ENCODE results near the gene DOCK6. TPM values are rescaled to one million over a fixed set of nuclear protein-coding genes. Genes with fewer than 3 reads are reported as not detected.

Gene DOCK6
- polyA plus RNA-seq, 3 donors: 16.2 to 190 (median 57.8) TPM

GRCh38 chr19:11252665-11253355 lies 9.5 kb downstream of the DOCK6 start:
- no peak overlapping the region for H3K27ac ChIP-seq (ENCODE audit: low read depth, low read length)
- WGBS, 3 donors: 76 to 83% (median 79%) methylated on average over 19 of the region's 19 CpGs

DNA sequence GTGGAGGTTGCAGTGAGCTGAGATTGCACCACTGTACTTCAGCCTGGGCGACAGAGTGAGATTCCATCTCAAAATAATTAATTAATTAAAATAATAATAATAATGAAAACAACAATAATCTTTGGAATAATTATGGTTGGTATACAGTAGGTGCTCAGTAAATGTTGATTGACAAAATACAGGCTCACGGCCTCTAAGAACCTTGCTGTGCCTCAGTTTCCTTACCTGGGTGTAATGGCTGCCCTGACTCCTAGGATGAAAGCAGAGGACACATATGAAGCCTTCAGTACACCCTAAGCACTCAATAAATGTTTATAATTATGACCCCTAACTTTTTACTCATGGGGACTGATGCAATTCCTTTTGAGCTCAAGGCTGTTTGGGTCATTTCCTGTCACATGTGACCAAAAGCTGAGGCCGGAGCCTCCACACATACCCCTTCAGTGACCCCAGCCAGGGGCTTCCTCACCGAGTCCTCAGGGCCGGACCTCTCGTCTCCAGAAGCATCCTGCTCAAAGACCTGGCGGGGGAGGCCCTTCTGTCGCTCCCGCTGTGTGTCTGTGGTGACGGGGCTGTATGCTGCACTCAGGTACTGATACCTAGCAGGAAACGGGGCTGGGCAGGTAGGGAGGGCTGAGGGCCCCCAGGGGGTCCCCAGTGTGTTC lies 10.5 kb downstream of the DOCK6 start:
- H3K27ac ChIP-seq (ENCODE audit: low read depth, low read length): no peak overlapping the region
- WGBS, 3 donors: 74 to 82% (median 75%) methylated on average over 11 of the region's 11 CpGs

DNA sequence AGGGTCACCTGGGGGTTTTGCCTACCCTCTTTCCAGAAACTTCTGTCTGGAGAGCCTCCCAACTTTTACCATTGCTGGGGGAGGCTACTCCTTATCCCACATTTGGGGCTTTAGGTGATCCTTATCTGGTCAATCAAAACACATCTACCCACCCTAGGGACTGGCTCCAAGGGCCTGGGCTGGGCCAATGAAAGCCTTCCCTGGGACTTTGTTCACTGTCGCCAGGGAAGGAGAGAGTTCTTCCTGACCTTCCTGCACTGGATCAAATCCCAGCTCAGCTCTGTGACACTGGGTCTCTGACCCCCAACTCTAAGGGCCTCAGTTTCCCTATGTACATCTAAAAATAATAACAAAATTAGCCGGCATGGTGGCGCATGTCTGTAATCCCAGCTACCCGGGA lies 11.1 kb downstream of the DOCK6 start:
- WGBS, 3 donors: 88 to 97% (median 95%) methylated on average over 4 of the region's 4 CpGs
- H3K27ac ChIP-seq (ENCODE audit: low read depth, low read length): no peak overlapping the region

- WGBS, 3 donors: 96% methylated on average over 2 of the region's 2 CpGs
- H3K27ac ChIP-seq (ENCODE audit: low read depth, low read length): no peak overlapping the region
Measured at GRCh38 chr19:11248852-11249251, 13.5 kb downstream of the DOCK6 start.

DNA sequence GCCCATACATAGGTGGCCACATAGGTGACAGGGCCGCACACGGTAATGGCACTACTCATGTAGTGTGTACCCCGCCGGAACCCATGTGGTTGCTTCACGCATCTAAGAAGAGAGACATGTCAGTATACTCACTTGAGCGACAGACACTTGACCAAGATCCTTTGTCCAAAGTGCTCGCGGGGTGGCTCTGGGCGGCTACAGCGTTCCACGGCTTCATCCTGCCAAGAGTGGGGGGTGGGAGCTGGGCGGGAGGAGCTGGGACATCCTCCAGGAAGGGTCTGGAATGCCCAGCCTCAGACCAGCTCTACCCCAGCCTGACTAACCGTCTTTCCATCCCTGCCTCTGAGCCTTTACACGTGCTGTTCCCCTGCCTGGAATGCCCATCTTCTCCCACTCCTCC lies 14.4 kb downstream of the DOCK6 start:
- 63 to 75% (median 65%) methylated on average over 14 of the region's 14 CpGs for WGBS, 3 donors
- no peak overlapping the region for H3K27ac ChIP-seq (ENCODE audit: low read depth, low read length)

- 27 to 85% (median 49%) methylated on average over 10 of the region's 10 CpGs for WGBS, 3 donors
- H3K27ac ChIP-seq (ENCODE audit: low read depth, low read length): no peak overlapping the region
Measured at GRCh38 chr19:11247391-11247790, 14.9 kb downstream of the DOCK6 start.

- WGBS, 3 donors: 83 to 91% (median 85%) methylated on average over 11 of the region's 11 CpGs
- H3K27ac ChIP-seq (ENCODE audit: low read depth, low read length): no peak overlapping the region
Measured at GRCh38 chr19:11246941-11247340, 15.4 kb downstream of the DOCK6 start.

DNA sequence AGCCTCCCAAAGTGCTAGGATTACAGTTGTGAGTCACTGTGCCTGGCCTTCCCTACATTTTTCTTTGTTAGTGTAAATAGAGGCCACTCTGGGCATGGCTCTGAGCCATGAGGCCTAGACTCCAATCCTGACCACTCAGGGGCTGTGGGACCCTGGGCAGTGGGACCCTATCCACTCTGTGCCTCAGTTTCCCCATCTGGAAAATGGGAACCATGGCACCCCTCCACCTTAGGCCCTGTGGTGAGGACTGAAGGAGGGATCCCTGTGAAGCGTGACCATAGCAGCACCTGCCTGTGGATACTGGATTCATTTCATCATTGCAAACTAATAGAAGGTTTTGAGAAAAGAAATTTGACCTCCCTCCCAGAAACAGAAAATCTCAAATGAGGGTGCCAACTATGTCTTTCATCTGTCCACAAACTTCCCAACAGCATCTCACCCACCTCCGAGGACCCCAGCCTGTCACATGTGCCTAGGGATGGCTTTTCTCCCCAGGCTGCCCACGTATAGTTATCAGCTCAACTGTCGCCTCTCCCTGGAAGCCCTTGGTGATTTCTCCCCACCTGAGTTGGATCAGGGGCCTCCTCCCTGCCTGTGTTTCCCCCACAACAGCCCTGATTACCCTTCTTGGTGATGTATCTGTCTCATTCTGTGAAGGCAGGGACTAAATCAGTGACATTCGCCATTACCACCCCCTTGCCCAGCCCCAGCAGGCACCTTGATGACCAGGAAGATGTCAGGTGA lies 17.3 kb downstream of the DOCK6 start:
- no peak overlapping the region for H3K27ac ChIP-seq (ENCODE audit: low read depth, low read length)
- 94 to 98% (median 96%) methylated on average over 5 of the region's 5 CpGs for WGBS, 3 donors

GRCh38 chr19:11243798-11244169 lies 18.5 kb downstream of the DOCK6 start:
- 93 to 98% (median 94%) methylated on average over 7 of the region's 7 CpGs for WGBS, 3 donors
- H3K27ac ChIP-seq (ENCODE audit: low read depth, low read length): no peak overlapping the region

GRCh38 chr19:11242864-11243797 lies 19.2 kb downstream of the DOCK6 start:
- 39 to 42% (median 41%) methylated on average over 45 to 48 of the region's 48 CpGs for WGBS, 3 donors
- H3K27ac ChIP-seq (ENCODE audit: low read depth, low read length): no peak overlapping the region

- H3K27ac ChIP-seq (ENCODE audit: low read depth, low read length): no peak overlapping the region
- 85 to 87% (median 85%) methylated on average over 11 of the region's 11 CpGs for WGBS, 3 donors
Measured at GRCh38 chr19:11242025-11242424, 20.3 kb downstream of the DOCK6 start.

- WGBS, 3 donors: 97 to 98% (median 97%) methylated on average over 8 of the region's 8 CpGs
- H3K27ac ChIP-seq (ENCODE audit: low read depth, low read length): no peak overlapping the region
Measured at GRCh38 chr19:11240008-11240444, 22.3 kb downstream of the DOCK6 start.

DNA sequence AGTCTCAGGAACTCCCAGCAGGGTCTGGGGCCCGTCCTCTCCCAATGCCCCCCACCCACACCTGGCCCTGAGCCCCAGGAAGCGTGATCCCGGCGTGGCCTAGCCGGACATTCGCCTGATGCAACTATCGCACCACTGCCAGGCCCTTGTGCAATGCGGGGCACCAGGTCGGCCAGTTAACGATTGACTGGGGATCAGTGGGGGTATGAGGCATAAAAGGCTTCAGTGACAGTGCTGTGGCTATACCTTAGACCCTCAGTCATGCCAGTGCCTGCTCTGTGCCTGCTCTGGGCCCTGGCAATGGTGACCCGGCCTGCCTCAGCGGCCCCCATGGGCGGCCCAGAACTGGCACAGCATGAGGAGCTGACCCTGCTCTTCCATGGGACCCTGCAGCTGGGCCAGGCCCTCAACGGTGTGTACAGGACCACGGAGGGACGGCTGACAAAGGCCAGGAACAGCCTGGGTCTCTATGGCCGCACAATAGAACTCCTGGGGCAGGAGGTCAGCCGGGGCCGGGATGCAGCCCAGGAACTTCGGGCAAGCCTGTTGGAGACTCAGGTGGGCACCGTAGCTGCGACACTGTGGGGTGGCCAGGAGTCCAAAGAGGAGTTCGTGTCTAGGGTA lies 22.8 kb downstream of the DOCK6 start, which contains the start of gene ANGPTL8:
Gene ANGPTL8, plus strand, starts transcription at position 243 of the 624 bp plus-strand sequence. Its CDS starts 19 bp downstream, at position 262.
- 84 to 92% (median 90%) methylated on average over 23 of the region's 23 CpGs for WGBS, 3 donors

DNA sequence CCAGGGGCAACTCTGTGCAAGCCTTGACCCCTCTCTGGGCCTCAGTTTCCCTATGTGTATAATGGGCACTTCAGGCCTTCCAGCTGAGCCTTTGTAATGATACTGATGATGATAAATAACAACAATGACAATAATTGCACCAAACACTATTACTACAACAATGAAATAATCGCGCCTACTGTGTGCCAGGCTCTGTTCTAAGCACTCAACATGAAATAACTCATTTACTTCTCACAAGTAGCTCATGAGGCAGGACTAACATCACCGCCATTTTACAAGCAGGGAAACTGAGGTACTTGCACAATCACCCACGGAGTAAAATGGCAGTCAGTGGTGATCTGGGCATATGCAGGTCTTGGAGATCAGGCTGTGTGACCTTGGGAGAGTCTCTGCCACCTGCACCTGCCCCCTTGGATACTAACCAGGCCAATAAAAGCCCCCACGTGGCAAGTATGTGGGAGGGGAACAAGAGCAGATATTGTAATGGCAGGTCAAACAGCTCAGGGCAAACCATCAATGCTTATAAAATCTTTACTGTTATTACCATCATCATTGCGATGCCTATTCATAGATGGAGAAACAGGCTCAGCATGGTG lies 23.4 kb downstream of the DOCK6 start:
- H3K27ac ChIP-seq (ENCODE audit: low read depth, low read length): no peak overlapping the region
- 80 to 93% (median 90%) methylated on average over 6 of the region's 6 CpGs for WGBS, 3 donors

More for the DNA sequence above, 22.8 kb downstream of the DOCK6 start, which contains the start of gene ANGPTL8:
- H3K27ac ChIP-seq (ENCODE audit: low read depth, low read length): no peak within 1 kb of the TSS

GRCh38 chr19:11238041-11238440 lies 24.3 kb downstream of the DOCK6 start:
- 85 to 92% (median 87%) methylated on average over 11 of the region's 11 CpGs for WGBS, 3 donors
- H3K27ac ChIP-seq (ENCODE audit: low read depth, low read length): no peak overlapping the region

GRCh38 chr19:11237321-11237720 lies 25.0 kb downstream of the DOCK6 start:
- no peak overlapping the region for H3K27ac ChIP-seq (ENCODE audit: low read depth, low read length)
- WGBS, 3 donors: 85 to 88% (median 85%) methylated on average over 15 of the region's 15 CpGs
